GM23338 (cell line): ENCODE results near the gene ADGRD2. TPM values are rescaled to one million over a fixed set of nuclear protein-coding genes. Genes with fewer than 3 reads are reported as not detected.

Experiments used
- ATAC-seq: fragments of 200-7000 bp; cut with Tn5 transposase; 3 replicates; pipeline ENCODE4 v1.9.1; 2020
- DNase-seq: peaks from one replicate; pipeline ENCODE4 v3.0.0-alpha.2; 2015; ENCODE audit warnings: low spot score
- H2AFZ ChIP-seq: fragments of 200-600 bp; sonication (generic); 2 replicates; pipeline ENCODE4 v1.8.0; 2016; ENCODE audit warnings: antibody characterized with exemption, mild to moderate bottlenecking, moderate library complexity
- H3F3A ChIP-seq: fragments of 200-600 bp; sonication (generic); replicated peaks from 2 replicates; pipeline ENCODE4 v1.8.0; 2017; ENCODE audit warnings: antibody characterized with exemption, mixed run types, low read depth
- H3K27ac ChIP-seq: fragments of 200-600 bp; sonication (generic); 2 replicates; pipeline ENCODE4 v1.6.1; 2016; ENCODE audit warnings: low read depth
- H3K27me3 ChIP-seq: fragments of 200-600 bp; sonication (generic); 2 replicates; pipeline ENCODE4 v1.8.0; 2016; ENCODE audit warnings: mild to moderate bottlenecking, mixed run types, moderate library complexity; ENCODE audit not compliant: insufficient read depth
- H3K36me3 ChIP-seq: fragments of 200-600 bp; sonication (generic); 2 replicates; pipeline ENCODE4 v1.8.0; 2016; ENCODE audit warnings: mild to moderate bottlenecking; ENCODE audit not compliant: insufficient read depth
- H3K4me1 ChIP-seq: fragments of 200-600 bp; sonication (generic); 2 replicates; pipeline ENCODE4 v1.8.0; 2016; ENCODE audit warnings: mild to moderate bottlenecking, moderate library complexity; ENCODE audit not compliant: insufficient read depth
- H3K4me2 ChIP-seq: fragments of 200-600 bp; sonication (generic); 2 replicates; pipeline ENCODE4 v1.7.1; 2017; ENCODE audit warnings: mixed run types
- H3K4me3 ChIP-seq: fragments of 200-600 bp; sonication (generic); 2 replicates; pipeline ENCODE4 v1.6.1; 2016; ENCODE audit warnings: mixed run types
- H3K79me2 ChIP-seq: fragments of 200-600 bp; sonication (generic); replicated peaks from 2 replicates; pipeline ENCODE4 v1.8.0; 2017; ENCODE audit warnings: mild to moderate bottlenecking; ENCODE audit not compliant: insufficient read depth
- H3K9me2 ChIP-seq: fragments of 200-600 bp; sonication (generic); 2 replicates; pipeline ENCODE4 v1.8.0; 2017; ENCODE audit not compliant: insufficient read depth
- H4K20me1 ChIP-seq: fragments of 200-600 bp; sonication (generic); replicated peaks from 2 replicates; pipeline ENCODE4 v1.8.0; 2017; ENCODE audit warnings: mild to moderate bottlenecking; ENCODE audit not compliant: insufficient read depth
- H3K27ac Mint-ChIP-seq: 2 replicates; pipeline ENCODE4 v1.8.0; 2020; ENCODE audit warnings: inconsistent platforms, mild to moderate bottlenecking, moderate library complexity, mixed read lengths
- H3K27me3 Mint-ChIP-seq: 3 replicates; pipeline ENCODE4 v1.8.0; 2022; ENCODE audit warnings: low read depth, mild to moderate bottlenecking, moderate library complexity, mixed read lengths, inconsistent platforms; ENCODE audit not compliant: insufficient read depth, poor library complexity
- H3K36me3 Mint-ChIP-seq: 3 replicates; pipeline ENCODE4 v1.8.0; 2021; ENCODE audit warnings: low read depth, mild to moderate bottlenecking, inconsistent platforms, moderate library complexity, mixed read lengths
- H3K4me1 Mint-ChIP-seq: 3 replicates; pipeline ENCODE4 v1.8.0; 2020; ENCODE audit warnings: mild to moderate bottlenecking, inconsistent platforms, mixed read lengths
- H3K4me3 Mint-ChIP-seq: 3 replicates; pipeline ENCODE4 v1.8.0; 2021; ENCODE audit warnings: moderate library complexity, mild to moderate bottlenecking, inconsistent platforms, mixed read lengths
- H3K9me3 Mint-ChIP-seq: 3 replicates; pipeline ENCODE4 v1.8.0; 2020; ENCODE audit warnings: moderate library complexity, mild to moderate bottlenecking, inconsistent platforms, mixed read lengths
- CREB1 ChIP-seq: fragments of 250-450 bp; sonication (Bioruptor Pico); IDR thresholded peaks from 2 replicates; pipeline ENCODE4 v1.5.0; 2020; ENCODE audit warnings: low read depth, mild to moderate bottlenecking, moderate library complexity
- CTCF ChIP-seq, 2 experiments: fragments of 200-600 bp in 1 of 2; sonication (generic) in 1 of 2; conservative IDR thresholded peaks; 2 replicates each; pipeline versions ENCODE4 v1.5.1 to v1.6.1; 2016 to 2017; ENCODE audit warnings: antibody characterized with exemption in 2 of 2, low read depth in 2 of 2, mild to moderate bottlenecking in 2 of 2, moderate library complexity in 1 of 2
- EZH2 ChIP-seq: fragments of 200-600 bp; sonication (generic); IDR thresholded peaks from one replicate; pipeline ENCODE4 v1.8.0; 2017; ENCODE audit warnings: antibody characterized with exemption, mild to moderate bottlenecking, low read depth; ENCODE audit not compliant: unreplicated experiment
- EZH2phosphoT487 ChIP-seq: fragments of 200-600 bp; sonication (generic); IDR thresholded peaks from one replicate; pipeline ENCODE4 v1.8.1; 2018; ENCODE audit warnings: antibody characterized with exemption; ENCODE audit not compliant: unreplicated experiment
- JUNB ChIP-seq: IDR thresholded peaks from one replicate; pipeline ENCODE4 v1.6.1; 2016; ENCODE audit warnings: antibody characterized with exemption; ENCODE audit not compliant: unreplicated experiment
- NANOG ChIP-seq: IDR thresholded peaks from 2 replicates; pipeline ENCODE4 v1.6.1; 2016; ENCODE audit warnings: antibody characterized with exemption, borderline replicate concordance
- POLR2AphosphoS5 ChIP-seq: IDR thresholded peaks from 2 replicates; pipeline ENCODE4 v1.6.1; 2016; ENCODE audit warnings: antibody characterized with exemption, low read depth
- STAT1 ChIP-seq: IDR thresholded peaks from one replicate; pipeline ENCODE4 v1.6.1; 2016; ENCODE audit warnings: antibody characterized with exemption; ENCODE audit not compliant: unreplicated experiment
- ZNF331 ChIP-seq: fragments of 250-450 bp; sonication (Bioruptor Pico); IDR thresholded peaks from 2 replicates; pipeline ENCODE4 v1.5.0; 2020; ENCODE audit warnings: low read depth, mild to moderate bottlenecking, moderate library complexity
- ZNF462 ChIP-seq: fragments of 250-450 bp; sonication (Bioruptor Pico); IDR thresholded peaks from 2 replicates; pipeline ENCODE4 v1.5.0; 2020; ENCODE audit warnings: mild to moderate bottlenecking, moderate library complexity
- polyA plus RNA-seq: library from polyadenylated mRNA; unstranded; fragments of >200 nt; fragmentation: Nextera tagmentation; extraction: Ambion mirVana; gene quantifications from 2 replicates; pipeline ENCODE4 v1.2.1, GENCODE V29; 2016
- total RNA-seq: library from RNA; depleted of rRNA; stranded (reverse); fragments of >200 nt; shearing (Covaris generic); gene quantifications from 2 replicates; pipeline ENCODE4 v1.2.3, GENCODE V29; 2014
- TF ChIP-seq, protein P1 (sequence below): IDR thresholded peaks from 2 replicates; pipeline ENCODE4 v1.6.1; 2016; ENCODE audit warnings: antibody characterized with exemption

ADGRD2 gene
- total and polyA plus RNA-seq, 2 experiments from 2014 or later = 0.45 to 0.78 TPM

DNA sequence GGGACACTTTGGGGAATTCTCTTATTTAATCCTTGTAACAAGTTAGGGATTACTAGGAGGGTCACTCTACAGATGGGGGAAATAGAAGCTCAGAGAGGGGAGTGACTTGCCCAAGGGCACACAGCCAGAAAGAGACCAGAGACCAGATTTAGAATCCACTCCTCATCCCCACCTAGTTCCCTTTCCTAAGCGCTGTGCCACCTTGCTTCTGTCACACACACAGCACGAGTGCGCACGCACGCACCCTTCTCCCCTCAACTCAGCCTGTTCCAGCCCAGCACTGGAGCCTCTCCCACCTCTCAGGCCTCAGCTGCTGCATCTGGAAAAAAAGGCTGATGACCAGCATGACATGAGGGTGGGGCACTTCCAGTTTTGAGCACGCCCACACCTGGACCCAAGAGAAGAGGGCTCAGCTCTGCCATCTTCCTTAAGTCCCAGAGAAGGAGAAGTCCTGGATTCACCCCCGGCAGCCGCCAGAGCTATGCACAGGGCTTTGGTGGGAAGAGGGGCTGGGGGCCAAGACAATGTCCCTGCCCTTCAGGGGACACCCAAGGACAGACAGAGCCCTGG lies 38.5 kb downstream of the ADGRD2 start:
- ATAC-seq (no peak), DNase-seq (no peak)
- Mint-ChIP-seq H3K27ac (no peak overlapping the region), H3K4me1 (peaks cover 25% of the 10 kb centered on the region), H3K27me3 (peaks cover 18% of the 10 kb centered on the region), H3K36me3 (no peaks in the 10 kb centered on the region), H3K9me3 (no peaks in the 10 kb centered on the region), H3K4me3 (no peak overlapping the region)
- Histone ChIP-seq H4K20me1 (no peaks in the 10 kb centered on the region), H3F3A (0 out of 2 replicates have a peak, but pooled peaks cover 3% of the 10 kb centered on the region), H3K4me1 (peaks cover 10% of the 10 kb centered on the region; the same call in 1 of the 2 replicates), H3K27me3 (peaks cover 9% of the 10 kb centered on the region), H3K27ac (no peak overlapping the region), H3K4me3 (no peak overlapping the region), H3K36me3 (no peaks in the 10 kb centered on the region), H3K4me2 (no peak overlapping the region), H2AFZ (no peak overlapping the region), H3K9me2 (no peaks in the 10 kb centered on the region), H3K79me2 (no peaks in the 10 kb centered on the region)
- TF ChIP-seq JUNB (no peak), EZH2 (no peak), ZNF331 (CRISPR knock-in tag) (no peak), POLR2AphosphoS5 (no peak), STAT1 (no peak), CREB1 (CRISPR knock-in tag) (no peak)
- TF ChIP-seq, protein P1, sequence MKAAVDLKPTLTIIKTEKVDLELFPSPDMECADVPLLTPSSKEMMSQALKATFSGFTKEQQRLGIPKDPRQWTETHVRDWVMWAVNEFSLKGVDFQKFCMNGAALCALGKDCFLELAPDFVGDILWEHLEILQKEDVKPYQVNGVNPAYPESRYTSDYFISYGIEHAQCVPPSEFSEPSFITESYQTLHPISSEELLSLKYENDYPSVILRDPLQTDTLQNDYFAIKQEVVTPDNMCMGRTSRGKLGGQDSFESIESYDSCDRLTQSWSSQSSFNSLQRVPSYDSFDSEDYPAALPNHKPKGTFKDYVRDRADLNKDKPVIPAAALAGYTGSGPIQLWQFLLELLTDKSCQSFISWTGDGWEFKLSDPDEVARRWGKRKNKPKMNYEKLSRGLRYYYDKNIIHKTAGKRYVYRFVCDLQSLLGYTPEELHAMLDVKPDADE = no peak

DNA sequence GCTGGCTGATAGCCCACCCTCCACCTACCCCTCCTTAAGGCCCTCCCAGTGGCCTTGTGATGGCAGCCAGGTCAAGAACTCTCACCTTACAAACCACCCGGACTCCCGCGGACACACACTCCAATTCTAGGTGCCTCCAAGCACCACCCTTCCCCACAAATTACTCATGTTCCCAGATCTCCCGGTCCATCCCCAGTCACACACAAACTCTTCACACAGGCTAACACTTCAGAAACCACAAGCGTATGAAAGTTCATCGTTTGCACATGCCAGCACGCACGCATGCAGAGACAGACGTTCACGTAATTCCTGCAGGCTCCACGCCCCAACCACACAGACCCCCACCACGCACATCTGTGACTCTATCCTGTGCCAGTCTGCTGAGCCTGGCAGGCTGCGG lies 39.0 kb downstream of the ADGRD2 start:
- no peaks in the 10 kb centered on the region for H3K36me3 Mint-ChIP-seq
- H3K27me3 Mint-ChIP-seq = peaks cover 18% of the 10 kb centered on the region
- no peak overlapping the region for H2AFZ ChIP-seq
- H3K36me3 ChIP-seq = no peaks in the 10 kb centered on the region
- ATAC-seq = no peak
- no peaks in the 10 kb centered on the region for H4K20me1 ChIP-seq
- no peak overlapping the region for H3K27ac Mint-ChIP-seq
- no peaks in the 10 kb centered on the region for H3K79me2 ChIP-seq
- peaks cover 10% of the 10 kb centered on the region; the same call in 1 of the 2 replicates for H3K4me1 ChIP-seq
- no peaks in the 10 kb centered on the region for H3K9me3 Mint-ChIP-seq
- no peak overlapping the region for H3K4me2 ChIP-seq
- H3K27me3 ChIP-seq = peaks cover 9% of the 10 kb centered on the region
- H3K27ac ChIP-seq = no peak overlapping the region
- no peak overlapping the region for H3K4me3 ChIP-seq
- DNase-seq = no peak
- H3F3A ChIP-seq = 0 out of 2 replicates have a peak, but pooled peaks cover 3% of the 10 kb centered on the region
- H3K9me2 ChIP-seq = no peaks in the 10 kb centered on the region
- H3K4me3 Mint-ChIP-seq = no peak overlapping the region
- peaks cover 23% of the 10 kb centered on the region for H3K4me1 Mint-ChIP-seq
- TF ChIP-seq JUNB (no peak), ZNF462 (no peak), NANOG (no peak), CTCF (conservative IDR thresholded peaks at IDR 0.05; ENCODE audit: low read depth in 2 of 2) (no peak), EZH2phosphoT487 (no peak), CREB1 (CRISPR knock-in tag) (no peak)
- TF ChIP-seq, protein P1 = no peak
